K562 (cell line): Measurements from ENCODE around the gene PTTG2. TPM values are rescaled to one million over a fixed set of nuclear protein-coding genes. Genes with fewer than 3 reads are reported as not detected.
A peak's percentile ranks its signal among the peaks of the same experiment; 100 is the strongest.

Experiments
- ATAC-seq: fragments of 200-7000 bp; cut with Tn5 transposase; 3 replicates; pipeline ENCODE4 v1.9.1; 2020; ENCODE audit warnings: moderate library complexity
- BruUV-seq: library from RNA; stranded (reverse); fragments of 400-500 nt; replicated peaks from 2 replicates; lab custom pipeline; 2021; lab: Mats Ljungman, UMichigan
- CTCF ChIA-PET: fragments of 300-600 bp; formaldehyde crosslinking; extraction: SDS; loops from one replicate; lab custom pipeline; 2021; ENCODE audit warnings: low intra/inter-chr PET ratio; lab: Yijun Ruan, JAX
- POLR2A ChIA-PET: fragments of 300-600, 350-650 bp; sonication (Branson Sonifier 250); formaldehyde crosslinking; extraction: SDS; loops from one replicate; lab custom pipeline; 2021; ENCODE audit warnings: antibody characterized with exemption, inconsistent platforms; lab: Yijun Ruan, JAX
- DNase-seq, 4 experiments: peaks; one replicate each; pipeline versions ENCODE4 v3.0.0 to v3.0.0-alpha.2; 2011 to 2018; ENCODE audit warnings: low spot score in 3 of 4, mixed read lengths in 3 of 4; ENCODE audit errors: extremely low read depth in 1 of 4
- FAIRE-seq: peaks from 2 replicates; lab custom pipeline; 2011; peaks lifted over from hg19 to GRCh38; lab: Jason Lieb, UNC
- H2AFZ ChIP-seq: 2 replicates; pipeline ENCODE4 v1.6.0; 2011; ENCODE audit warnings: low read depth, low read length, control low read depth, inconsistent platforms
- H3K27ac ChIP-seq: fragments of 200-600 bp; 3 replicates; pipeline ENCODE4 v1.8.0; 2011; ENCODE audit warnings: low read depth, mild to moderate bottlenecking, control low read depth, inconsistent platforms, low read length, moderate library complexity, mixed read lengths; ENCODE audit errors: extremely low read depth
- H3K27me3 ChIP-seq, 2 experiments: fragments of 300-600 bp in 1 of 2; 2 replicates in 1 of 2; 3 replicates in 1 of 2; pipeline versions ENCODE4 v1.6.0 to v1.8.0; 2011; ENCODE audit warnings: inconsistent platforms in 2 of 2, low read length in 2 of 2, mild to moderate bottlenecking in 1 of 2, mixed read lengths in 1 of 2, moderate library complexity in 1 of 2; ENCODE audit not compliant: control insufficient read depth in 2 of 2, insufficient read depth in 2 of 2
- H3K36me3 ChIP-seq: fragments of 300-600 bp; 3 replicates; pipeline ENCODE4 v1.8.0; 2011; ENCODE audit warnings: mild to moderate bottlenecking, low read length, inconsistent platforms; ENCODE audit not compliant: control insufficient read depth, insufficient read depth
- H3K4me1 ChIP-seq, 2 experiments: fragments of 200-600 bp in 1 of 2; replicated peaks in 1 of 2; 2 replicates in 1 of 2; 3 replicates in 1 of 2; pipeline versions ENCODE4 v1.5.1 to v1.8.0; 2011; ENCODE audit warnings: inconsistent platforms in 2 of 2, low read length in 2 of 2, mild to moderate bottlenecking in 1 of 2, mixed read lengths in 1 of 2, moderate library complexity in 1 of 2; ENCODE audit not compliant: control insufficient read depth in 2 of 2, insufficient read depth in 2 of 2
- H3K4me2 ChIP-seq: 2 replicates; pipeline ENCODE4 v1.6.1; 2011; ENCODE audit warnings: low read length, control low read depth, inconsistent platforms, mixed read lengths; ENCODE audit not compliant: insufficient read depth
- H3K4me3 ChIP-seq: fragments of 200-600 bp; sonication (generic), shearing (Covaris generic); 2 replicates; pipeline ENCODE4 v1.5.1; 2016; ENCODE audit warnings: control low read depth, inconsistent platforms
- H3K79me2 ChIP-seq: fragments of 200-600 bp; 3 replicates; pipeline ENCODE4 v1.8.0; 2011; ENCODE audit warnings: low read length, inconsistent platforms; ENCODE audit not compliant: control insufficient read depth, insufficient read depth
- H3K9ac ChIP-seq, 2 experiments: 2 replicates each; pipeline versions ENCODE4 v1.6.0 to v1.6.1; 2011; ENCODE audit warnings: low read depth in 2 of 2, low read length in 2 of 2, control low read depth in 1 of 2, inconsistent platforms in 1 of 2, mild to moderate bottlenecking in 1 of 2, mixed read lengths in 1 of 2; ENCODE audit not compliant: insufficient read depth in 1 of 2
- H3K9me1 ChIP-seq: one replicate; pipeline ENCODE4 v1.6.0; 2011; ENCODE audit warnings: inconsistent platforms, mild to moderate bottlenecking, low read length, moderate library complexity; ENCODE audit not compliant: control insufficient read depth, insufficient read depth
- H3K9me3 ChIP-seq: replicated peaks from 2 replicates; pipeline ENCODE4 v1.5.1; 2011; ENCODE audit warnings: low read depth, low read length, inconsistent platforms; ENCODE audit not compliant: control insufficient read depth, insufficient read depth
- H4K20me1 ChIP-seq: replicated peaks from 2 replicates; pipeline ENCODE4 v1.6.1; 2011; ENCODE audit warnings: low read length, inconsistent platforms, mixed read lengths; ENCODE audit not compliant: control insufficient read depth, insufficient read depth
- ARID1B ChIP-seq: fragments of 450-650 bp; IDR thresholded peaks from 2 replicates; pipeline ENCODE4 v1.6.1; 2016; ENCODE audit warnings: antibody characterized with exemption, mild to moderate bottlenecking, inconsistent platforms
- CBFA2T2 ChIP-seq: fragments of 450-650 bp; conservative IDR thresholded peaks from 2 replicates; pipeline ENCODE4 v1.6.1; 2017; ENCODE audit warnings: mild to moderate bottlenecking
- CBFA2T3 ChIP-seq: fragments of 450-650 bp; IDR thresholded peaks from 2 replicates; pipeline ENCODE4 v1.6.1; 2017
- CEBPB ChIP-seq: fragments of 450-650 bp; IDR thresholded peaks from 2 replicates; pipeline ENCODE4 v1.6.1; 2016; ENCODE audit warnings: missing genetic modification characterization, missing compliant biosample characterization
- CTBP1 ChIP-seq: fragments of 450-650 bp; IDR thresholded peaks from 2 replicates; pipeline ENCODE4 v1.6.1; 2016; ENCODE audit warnings: borderline replicate concordance
- FOXA3 ChIP-seq, 2 experiments: fragments of 450-650 bp in 1 of 2; sonication (generic) in 1 of 2; formaldehyde crosslinking; IDR thresholded peaks in 1 of 2; conservative IDR thresholded peaks in 1 of 2; 2 replicates each; pipeline versions ENCODE4 v1.4.0 to v1.8.0; 2020 to 2022; ENCODE audit warnings: mild to moderate bottlenecking in 2 of 2, missing genetic modification reagents in 1 of 2
- FOXK2 ChIP-seq, 2 experiments: fragments of 450-650 bp; IDR thresholded peaks in 1 of 2; conservative IDR thresholded peaks in 1 of 2; 2 replicates each; pipeline ENCODE4 v1.6.1; 2016; ENCODE audit warnings: low read depth in 2 of 2, mild to moderate bottlenecking in 1 of 2
- NCOR1 ChIP-seq: fragments of 450-650 bp; IDR thresholded peaks from 2 replicates; pipeline ENCODE4 v1.6.1; 2016; ENCODE audit warnings: mild to moderate bottlenecking, moderate library complexity
- PML ChIP-seq: IDR thresholded peaks from 2 replicates; pipeline ENCODE4 v1.6.1; 2012; ENCODE audit warnings: low read length, inconsistent platforms
- TAL1 ChIP-seq: fragments of 450-650 bp; IDR thresholded peaks from 2 replicates; pipeline ENCODE4 v1.6.1; 2016; ENCODE audit warnings: mild to moderate bottlenecking
- TCF3 ChIP-seq: sonication (generic); formaldehyde crosslinking; IDR thresholded peaks from 2 replicates; pipeline ENCODE4 v1.4.0; 2020; ENCODE audit warnings: mild to moderate bottlenecking, missing genetic modification reagents
- TEAD4 ChIP-seq, 2 experiments: sonication (generic) in 1 of 2; formaldehyde crosslinking in 1 of 2; IDR thresholded peaks; 2 replicates each; pipeline versions ENCODE4 v1.6.1 to v1.8.0; 2012 to 2022; ENCODE audit warnings: borderline replicate concordance in 1 of 2, inconsistent platforms in 1 of 2, low read length in 1 of 2, mild to moderate bottlenecking in 1 of 2, missing genetic modification reagents in 1 of 2
- ZFX ChIP-seq: sonication (generic); formaldehyde crosslinking; IDR thresholded peaks from 2 replicates; pipeline ENCODE4 v1.8.0; 2022; ENCODE audit warnings: mild to moderate bottlenecking, missing genetic modification reagents, moderate library complexity
- ZKSCAN1 ChIP-seq: fragments of 150-350 bp; IDR thresholded peaks from 2 replicates; pipeline ENCODE4 v1.6.1; 2016; ENCODE audit warnings: low read depth, low read length
- WGBS: fragments of 100-300 bp; shearing (Covaris generic); methylation state at CpG from one replicate; pipeline ENCODE4 v1.1.6; 2016; ENCODE audit warnings: low coverage, mixed read lengths; ENCODE audit not compliant: insufficient coverage; ENCODE audit errors: missing lambda C conversion rate; 5-methylcytosine and 5-hydroxymethylcytosine counted together
- in situ Hi-C: fragments of 300-500 bp; cut with MboI; formaldehyde crosslinking; loops from 4 replicates; pipeline ENCODE4 v1.15.0; 2018; ENCODE audit warnings: inconsistent platforms, mixed read lengths
- intact Hi-C: fragments of 100-400 bp; cut with micrococcal nuclease; formaldehyde crosslinking; loops from 2 replicates; pipeline ENCODE4 v1.14.2; 2022
- polyA plus RNA-seq, 8 experiments: library from polyadenylated mRNA; depleted of rRNA in 4 of 8; stranded (reverse) in 5 of 8; unstranded in 3 of 8; fragments of >200 nt; fragmentation: Nextera tagmentation in 2 of 8; fragmentation: Illumina TruSeq in 1 of 8; extraction: Ambion mirVana in 2 of 8; extraction: Trizol in 1 of 8; gene quantifications; 2 replicates each; pipeline versions ENCODE4 v1.2.1 to v1.2.3, GENCODE V29; 2011 to 2014; ENCODE audit warnings: inconsistent platforms in 1 of 8, missing spikeins in 1 of 8
- total RNA-seq, 7 experiments: library from RNA; depleted of rRNA in 6 of 7; stranded (reverse); fragments of >200 nt in 6 of 7; fragmentation: Illumina TruSeq in 2 of 7; extraction: Trizol in 2 of 7; gene quantifications; 2 replicates each; pipeline versions ENCODE4 v1.2.1 to v1.2.3, GENCODE V29; 2011 to 2021; ENCODE audit warnings: low replicate concordance in 1 of 7
- TF ChIP-seq, protein P1 (sequence below): sonication (generic); IDR thresholded peaks from 2 replicates; pipeline ENCODE4 v1.6.1; 2016
- TF ChIP-seq, protein P2 (sequence below): fragments of 250-450 bp; sonication (Bioruptor Pico); IDR thresholded peaks from 2 replicates; pipeline ENCODE4 v1.8.0; 2021; ENCODE audit warnings: mild to moderate bottlenecking, moderate library complexity
- TF ChIP-seq, protein P3 (sequence below): sonication (generic); formaldehyde crosslinking; IDR thresholded peaks from 2 replicates; pipeline ENCODE4 v1.9.0; 2022; ENCODE audit warnings: mild to moderate bottlenecking, missing genetic modification reagents
- TF ChIP-seq, protein P4 (sequence below): fragments of 450-650 bp; IDR thresholded peaks from 2 replicates; pipeline ENCODE4 v1.6.1; 2017; ENCODE audit warnings: antibody characterized with exemption

Gene PTTG2
- total and polyA plus RNA-seq, 9 of the 15 experiments (the other 6 are each of a cell fraction or from before 2014, with no cell fraction given) = not detected

DNA sequence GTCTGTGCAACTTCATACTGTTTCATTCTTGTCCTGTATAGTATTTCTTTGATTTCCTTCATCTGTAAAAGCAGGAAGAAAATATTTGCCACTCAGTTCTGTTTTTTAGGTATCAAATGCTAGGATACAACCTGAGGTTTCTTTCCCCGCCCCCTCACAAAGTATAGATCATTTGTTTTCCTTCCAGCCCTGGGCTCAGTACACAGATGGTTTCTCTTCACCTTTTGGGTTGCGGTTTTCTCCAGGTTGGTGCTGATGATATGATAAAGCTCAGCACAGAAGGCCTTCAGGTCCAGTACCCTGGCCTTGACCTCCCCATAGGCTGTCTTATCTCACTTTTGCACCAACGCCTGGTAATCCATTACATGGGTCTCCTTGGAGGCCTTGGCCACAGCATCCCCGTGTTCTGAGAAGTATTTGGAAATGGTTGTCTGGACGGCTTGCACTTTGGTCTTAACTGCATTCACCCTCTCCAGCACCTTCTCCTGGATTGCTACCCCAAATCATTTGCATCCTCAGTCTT, 35.2 kb downstream of the PTTG2 start:
- peak; percentile 71 for FAIRE-seq

More for the DNA sequence above, 35.2 kb downstream of the PTTG2 start:
- no peak overlapping the region for H3K4me3 ChIP-seq
- H2AFZ ChIP-seq = no peak overlapping the region
- DNase-seq = peak in 2 of 4 experiments; percentile 41 to 66
- H3K4me1 ChIP-seq = peaks cover 3 to 7% of the 10 kb centered on the region in 2 experiments; a peak in 3 of 5 replicates
- H3K9ac ChIP-seq = no peak overlapping the region
- BruUV-seq = no TSS peak
- no peaks in the 10 kb centered on the region for H3K79me2 ChIP-seq
- WGBS = 2% methylated on average over 5 of the region's 5 CpGs
- H3K27ac ChIP-seq = no peak overlapping the region
- intact Hi-C loops = no loop called here
- H3K36me3 ChIP-seq = no peaks in the 10 kb centered on the region
- H3K9me1 ChIP-seq = no peaks in the 10 kb centered on the region
- no peaks in the 10 kb centered on the region for H3K9me3 ChIP-seq
- in situ Hi-C loops = no loop called here
- H4K20me1 ChIP-seq = peaks cover 6% of the 10 kb centered on the region; the same call in 1 of the 2 replicates
- TF ChIP-seq ZFX (CRISPR knock-in tag) (no peak), TCF3 (CRISPR knock-in tag) (peak; percentile 81), ZKSCAN1 (no peak), NCOR1 (0 out of 2 replicates have a peak, but pooled peaks have one; percentile 36), CBFA2T2 (peak; percentile 65), FOXK2 (conservative IDR thresholded peaks at IDR 0.05 in 1 of 2, IDR thresholded peaks at IDR 0.05 in 1 of 2; ENCODE audit: low read depth in 2 of 2) (no peak), CBFA2T3 (peak; percentile 78), CTBP1 (peak; percentile 66; the same call in 1 of the 2 replicates), PML (no peak), ARID1B (peak; percentile 36; the same call in 1 of the 2 replicates), CEBPB (tag) (no peak), TAL1 (peak; percentile 58), TEAD4 (IDR thresholded peaks at IDR 0.05; ENCODE audit: low read length) (peak; percentile 66), TEAD4 (CRISPR knock-in tag; IDR thresholded peaks at IDR 0.05; ENCODE audit: borderline replicate concordance) (no peak), FOXA3 (CRISPR knock-in tag; conservative IDR thresholded peaks at IDR 0.05 in 1 of 2, IDR thresholded peaks at IDR 0.05 in 1 of 2) (no peak)
- TF ChIP-seq, protein P1, sequence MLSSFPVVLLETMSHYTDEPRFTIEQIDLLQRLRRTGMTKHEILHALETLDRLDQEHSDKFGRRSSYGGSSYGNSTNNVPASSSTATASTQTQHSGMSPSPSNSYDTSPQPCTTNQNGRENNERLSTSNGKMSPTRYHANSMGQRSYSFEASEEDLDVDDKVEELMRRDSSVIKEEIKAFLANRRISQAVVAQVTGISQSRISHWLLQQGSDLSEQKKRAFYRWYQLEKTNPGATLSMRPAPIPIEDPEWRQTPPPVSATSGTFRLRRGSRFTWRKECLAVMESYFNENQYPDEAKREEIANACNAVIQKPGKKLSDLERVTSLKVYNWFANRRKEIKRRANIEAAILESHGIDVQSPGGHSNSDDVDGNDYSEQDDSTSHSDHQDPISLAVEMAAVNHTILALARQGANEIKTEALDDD = no peak
- TF ChIP-seq, protein P2, sequence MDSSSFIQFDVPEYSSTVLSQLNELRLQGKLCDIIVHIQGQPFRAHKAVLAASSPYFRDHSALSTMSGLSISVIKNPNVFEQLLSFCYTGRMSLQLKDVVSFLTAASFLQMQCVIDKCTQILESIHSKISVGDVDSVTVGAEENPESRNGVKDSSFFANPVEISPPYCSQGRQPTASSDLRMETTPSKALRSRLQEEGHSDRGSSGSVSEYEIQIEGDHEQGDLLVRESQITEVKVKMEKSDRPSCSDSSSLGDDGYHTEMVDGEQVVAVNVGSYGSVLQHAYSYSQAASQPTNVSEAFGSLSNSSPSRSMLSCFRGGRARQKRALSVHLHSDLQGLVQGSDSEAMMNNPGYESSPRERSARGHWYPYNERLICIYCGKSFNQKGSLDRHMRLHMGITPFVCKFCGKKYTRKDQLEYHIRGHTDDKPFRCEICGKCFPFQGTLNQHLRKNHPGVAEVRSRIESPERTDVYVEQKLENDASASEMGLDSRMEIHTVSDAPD (CRISPR knock-in tag) = no peak
- TF ChIP-seq, protein P3, sequence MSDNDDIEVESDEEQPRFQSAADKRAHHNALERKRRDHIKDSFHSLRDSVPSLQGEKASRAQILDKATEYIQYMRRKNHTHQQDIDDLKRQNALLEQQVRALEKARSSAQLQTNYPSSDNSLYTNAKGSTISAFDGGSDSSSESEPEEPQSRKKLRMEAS (CRISPR knock-in tag) = no peak
- TF ChIP-seq, protein P4, sequence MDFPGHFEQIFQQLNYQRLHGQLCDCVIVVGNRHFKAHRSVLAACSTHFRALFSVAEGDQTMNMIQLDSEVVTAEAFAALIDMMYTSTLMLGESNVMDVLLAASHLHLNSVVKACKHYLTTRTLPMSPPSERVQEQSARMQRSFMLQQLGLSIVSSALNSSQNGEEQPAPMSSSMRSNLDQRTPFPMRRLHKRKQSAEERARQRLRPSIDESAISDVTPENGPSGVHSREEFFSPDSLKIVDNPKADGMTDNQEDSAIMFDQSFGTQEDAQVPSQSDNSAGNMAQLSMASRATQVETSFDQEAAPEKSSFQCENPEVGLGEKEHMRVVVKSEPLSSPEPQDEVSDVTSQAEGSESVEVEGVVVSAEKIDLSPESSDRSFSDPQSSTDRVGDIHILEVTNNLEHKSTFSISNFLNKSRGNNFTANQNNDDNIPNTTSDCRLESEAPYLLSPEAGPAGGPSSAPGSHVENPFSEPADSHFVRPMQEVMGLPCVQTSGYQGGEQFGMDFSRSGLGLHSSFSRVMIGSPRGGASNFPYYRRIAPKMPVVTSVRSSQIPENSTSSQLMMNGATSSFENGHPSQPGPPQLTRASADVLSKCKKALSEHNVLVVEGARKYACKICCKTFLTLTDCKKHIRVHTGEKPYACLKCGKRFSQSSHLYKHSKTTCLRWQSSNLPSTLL = no peak
- TF ChIP-seq, all 486 proteins: peak for 8
- Histone ChIP-seq H3K4me2 (no peak overlapping the region; the same call in 1 of the 2 replicates), H3K27me3 (peaks cover 12% of the 10 kb centered on the region in 2 experiments; a peak in 4 of 5 replicates)
- POLR2A ChIA-PET = no interaction called here
- CTCF ChIA-PET = no interaction called here
- peak; percentile 72 for ATAC-seq
